Ureter (tissue), 1 donor: Measurements from ENCODE around the gene C5orf46. TPM values are rescaled to one million over a fixed set of nuclear protein-coding genes. Genes with fewer than 3 reads are reported as not detected.
A peak's percentile ranks its signal among the peaks of the same experiment; 100 is the strongest.

Source experiments
- DNase-seq: peaks from one replicate; pipeline ENCODE4 v3.0.0-alpha.2; 2020; ENCODE audit warnings: low spot score
- total RNA-seq: library from RNA; stranded (reverse); gene quantifications from one replicate; pipeline ENCODE4 v1.2.4, GENCODE V29; 2023
- donor health status: DM: yes; HTN: yes; CAD: no.

Gene C5orf46
- total RNA-seq, 1 donor from 2014 or later, result not detected

GRCh38 chr5:147859962-147860640, 46.2 kb downstream of the C5orf46 start:
- no peak for DNase-seq

- DNase-seq, result no peak
These were observed 47.8 kb downstream of the C5orf46 start for GRCh38 chr5:147858565-147858964.

- peak; percentile 67 for DNase-seq
These were observed 48.8 kb downstream of the C5orf46 start for GRCh38 chr5:147857302-147858129.

GRCh38 chr5:147856801-147857200, 49.5 kb downstream of the C5orf46 start:
- DNase-seq, result no peak

- no peak for DNase-seq
These were observed 50.6 kb downstream of the C5orf46 start for GRCh38 chr5:147855774-147856069.

GRCh38 chr5:147854894-147855773, 51.2 kb downstream of the C5orf46 start:
- no peak for DNase-seq

- no peak for DNase-seq
These were observed 52.0 kb downstream of the C5orf46 start for GRCh38 chr5:147854331-147854730.

GRCh38 chr5:147853372-147853987, 52.9 kb downstream of the C5orf46 start:
- no peak for DNase-seq

GRCh38 chr5:147852365-147852764, 54.0 kb downstream of the C5orf46 start:
- no peak for DNase-seq

GRCh38 chr5:147851578-147851977, 54.8 kb downstream of the C5orf46 start:
- no peak for DNase-seq

GRCh38 chr5:147849226-147849625, 57.1 kb downstream of the C5orf46 start:
- no peak for DNase-seq

GRCh38 chr5:147845618-147846017, 60.7 kb downstream of the C5orf46 start:
- no peak for DNase-seq

- DNase-seq, result no peak
These were observed 61.5 kb downstream of the C5orf46 start for GRCh38 chr5:147844846-147845245.

- no peak for DNase-seq
These were observed 63.5 kb downstream of the C5orf46 start for GRCh38 chr5:147842869-147843268.

Other genes with a start within 250 kb of the C5orf46 start
- gene JAKMIP2, start 123.8 kb downstream of the C5orf46 start, total RNA-seq, result 1.3 TPM
- 4,017 TPM for gene SPINK1, start 74.9 kb downstream of the C5orf46 start, total RNA-seq
- gene SCGB3A2, start 27.8 kb downstream of the C5orf46 start, total RNA-seq, result not detected
- 3.2 TPM for gene SPINK5, start 157.4 kb upstream of the C5orf46 start, total RNA-seq